ENCODE results near the gene SCT.

- peak; percentile 84 for TF ChIP-seq CTCF (IDR thresholded peaks at IDR 0.05; ENCODE audit: low read length)
- TF ChIP-seq EZH2 (IDR thresholded peaks at IDR 0.05; ENCODE audit: borderline replicate concordance, low read length) = no peak
Observed at GRCh38 chr11:662689-663274, 35.8 kb upstream of the SCT start.

Data from OCI-LY1 (cell line).